Choroid plexus epithelial cell (primary cell): ENCODE measurements around the gene ERP29.

Source experiments
- DNase-seq: peaks from one replicate; pipeline ENCODE4 v3.0.0-alpha.2; 2010; ENCODE audit warnings: low read depth
- H3K4me3 ChIP-seq: 2 replicates; pipeline ENCODE4 v1.5.1; 2011; ENCODE audit warnings: low read depth, mild to moderate bottlenecking, control low read depth, low read length, moderate library complexity
- CTCF ChIP-seq: conservative IDR thresholded peaks from 2 replicates; pipeline ENCODE4 v1.5.1; 2011; ENCODE audit warnings: low read depth, mild to moderate bottlenecking, control low read depth, inconsistent platforms, low read length, moderate library complexity

The ERP29 gene

GRCh38 chr12:112012775-112013600 lies at the start of gene ERP29, which contains the start of gene TMEM116:
ERP29 (plus strand) TSS chr12:112013426; CDS start chr12:112013466, 40 bp downstream.
TMEM116 (minus strand) TSS chr12:112013165; CDS start chr12:112005270, 7,895 bp downstream.
- H3K4me3 ChIP-seq, result peak within 1 kb of the TSS; percentile 88
- peak; percentile 61 for TF ChIP-seq CTCF
- DNase-seq, result peak; percentile 99

GRCh38 chr12:111964935-111965334 lies 48.3 kb upstream of the ERP29 start:
- TF ChIP-seq CTCF, result no peak
- DNase-seq, result no peak
- no peak overlapping the region for H3K4me3 ChIP-seq

GRCh38 chr12:111971800-111972199 lies 41.4 kb upstream of the ERP29 start:
- no peak for TF ChIP-seq CTCF
- H3K4me3 ChIP-seq, result no peak overlapping the region
- DNase-seq, result no peak

GRCh38 chr12:111975161-111975931 lies 37.9 kb upstream of the ERP29 start:
- no peak overlapping the region for H3K4me3 ChIP-seq
- TF ChIP-seq CTCF, result no peak
- peak; percentile 78 for DNase-seq

GRCh38 chr12:111976291-111976690 lies 36.9 kb upstream of the ERP29 start:
- TF ChIP-seq CTCF, result no peak
- peak; percentile 40 for DNase-seq
- no peak overlapping the region for H3K4me3 ChIP-seq

- DNase-seq, result no peak
- TF ChIP-seq CTCF, result no peak
- no peak overlapping the region for H3K4me3 ChIP-seq
Observed at GRCh38 chr12:111976860-111977259, 36.4 kb upstream of the ERP29 start.

- no peak for TF ChIP-seq CTCF
- DNase-seq, result no peak
- no peak overlapping the region for H3K4me3 ChIP-seq
Observed at GRCh38 chr12:111978545-111978944, 34.7 kb upstream of the ERP29 start.
